GM04503 (cell line): ENCODE results near the gene ASTE1.
"Not testable (repeated sequence)": the region's sequence is repeated elsewhere in the genome, so short reads cannot be mapped to it uniquely, and the experiment has no call there.

Experiments
- DNase-seq: peaks from one replicate; pipeline ENCODE4 v3.0.0-alpha.2; 2012; ENCODE audit warnings: low read depth

Gene ASTE1

GRCh38 chr3:131026321-131027151 is at the start of gene ASTE1, which contains the start of gene NEK11:
TSS of gene ASTE1 (minus strand) at chr3:131026825. CDS start at chr3:131025306, 1,519 bp downstream.
TSS of gene NEK11 (plus strand) at chr3:131026877. CDS start at chr3:131029709, 2,832 bp downstream.
- peak; percentile 51 for DNase-seq

- DNase-seq = no peak
These were observed 49.2 kb upstream of the ASTE1 start for GRCh38 chr3:131075632-131076328.

- DNase-seq = no peak
These were observed 46.2 kb upstream of the ASTE1 start for GRCh38 chr3:131072845-131073244.

GRCh38 chr3:131072099-131072559 is 45.5 kb upstream of the ASTE1 start:
- no peak for DNase-seq

- DNase-seq = no peak
These were observed 41.4 kb upstream of the ASTE1 start for GRCh38 chr3:131067983-131068382.

GRCh38 chr3:131053043-131053859 is 26.6 kb upstream of the ASTE1 start:
- DNase-seq = no peak

GRCh38 chr3:131050001-131050400 is 23.4 kb upstream of the ASTE1 start:
- no peak for DNase-seq

GRCh38 chr3:131048030-131048429 is 21.4 kb upstream of the ASTE1 start:
- DNase-seq = no peak

- DNase-seq = no peak
These were observed 21.0 kb upstream of the ASTE1 start for GRCh38 chr3:131047582-131047981.

- DNase-seq = not testable (repeated sequence)
These were observed 15.8 kb upstream of the ASTE1 start for GRCh38 chr3:131042271-131042985.

GRCh38 chr3:131038326-131038725 is 11.7 kb upstream of the ASTE1 start:
- no peak for DNase-seq

GRCh38 chr3:131036986-131037385 is 10.4 kb upstream of the ASTE1 start:
- DNase-seq = peak; percentile 49

- DNase-seq = peak; percentile 63
These were observed 9.7 kb upstream of the ASTE1 start for GRCh38 chr3:131036200-131036816.

GRCh38 chr3:131033480-131034080 is 7.0 kb upstream of the ASTE1 start:
- no peak for DNase-seq

- no peak for DNase-seq
These were observed 5.0 kb upstream of the ASTE1 start for GRCh38 chr3:131031660-131032059.

- DNase-seq = no peak
These were observed 2.2 kb upstream of the ASTE1 start for GRCh38 chr3:131028844-131029243.

GRCh38 chr3:131025539-131025938 is 1.1 kb downstream of the ASTE1 start:
- DNase-seq = no peak

GRCh38 chr3:131020122-131020693 is 6.4 kb downstream of the ASTE1 start:
- DNase-seq = no peak

- DNase-seq = no peak
These were observed 7.7 kb downstream of the ASTE1 start for GRCh38 chr3:131018970-131019369.

GRCh38 chr3:131009698-131010097 is 16.9 kb downstream of the ASTE1 start:
- no peak for DNase-seq
